GM19397 (cell line): Measurements from ENCODE around the gene SERTAD1.
"Not testable (repeated sequence)": the region's sequence is repeated elsewhere in the genome, so short reads cannot be mapped to it uniquely, and the experiment has no call there.

ENCODE experiments used
- ATAC-seq: cut with Tn5 transposase; IDR thresholded peaks from one replicate; pipeline ENCODE4 v1.9.1; 2021; ENCODE audit warnings: mild to moderate bottlenecking, moderate library complexity; ENCODE audit not compliant: unreplicated experiment

The SERTAD1 gene, protein sequence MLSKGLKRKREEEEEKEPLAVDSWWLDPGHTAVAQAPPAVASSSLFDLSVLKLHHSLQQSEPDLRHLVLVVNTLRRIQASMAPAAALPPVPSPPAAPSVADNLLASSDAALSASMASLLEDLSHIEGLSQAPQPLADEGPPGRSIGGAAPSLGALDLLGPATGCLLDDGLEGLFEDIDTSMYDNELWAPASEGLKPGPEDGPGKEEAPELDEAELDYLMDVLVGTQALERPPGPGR

GRCh38 chr19:40425450-40426287 is at the start of gene SERTAD1:
Gene SERTAD1 (minus strand): TSS chr19:40425992. CDS start chr19:40423546, 2,446 bp downstream.
- peak; percentile 81 for ATAC-seq

DNA sequence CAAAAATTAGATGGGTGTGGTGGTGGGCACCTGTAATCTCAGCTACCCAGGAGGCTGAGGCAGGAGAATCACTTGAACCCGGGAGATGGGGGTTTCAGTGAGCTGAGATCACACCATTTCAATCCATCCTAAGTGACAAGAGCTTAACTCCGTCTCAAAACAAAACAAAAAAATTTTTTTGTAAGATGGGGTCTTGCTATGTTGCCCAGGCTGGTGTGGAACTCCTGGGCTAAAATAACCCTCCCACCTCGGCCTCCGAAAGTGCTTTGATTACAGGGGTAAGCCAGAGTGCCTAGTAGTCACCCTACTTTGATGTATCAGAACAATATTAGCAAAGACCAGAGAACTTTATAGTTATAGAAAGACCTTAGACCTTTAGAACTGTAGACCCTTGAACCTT is 48.9 kb upstream of the SERTAD1 start:
- no peak for ATAC-seq

- ATAC-seq, result no peak
Measured at GRCh38 chr19:40472516-40472915, 46.7 kb upstream of the SERTAD1 start.

GRCh38 chr19:40471111-40471510 is 45.3 kb upstream of the SERTAD1 start:
- no peak for ATAC-seq

DNA sequence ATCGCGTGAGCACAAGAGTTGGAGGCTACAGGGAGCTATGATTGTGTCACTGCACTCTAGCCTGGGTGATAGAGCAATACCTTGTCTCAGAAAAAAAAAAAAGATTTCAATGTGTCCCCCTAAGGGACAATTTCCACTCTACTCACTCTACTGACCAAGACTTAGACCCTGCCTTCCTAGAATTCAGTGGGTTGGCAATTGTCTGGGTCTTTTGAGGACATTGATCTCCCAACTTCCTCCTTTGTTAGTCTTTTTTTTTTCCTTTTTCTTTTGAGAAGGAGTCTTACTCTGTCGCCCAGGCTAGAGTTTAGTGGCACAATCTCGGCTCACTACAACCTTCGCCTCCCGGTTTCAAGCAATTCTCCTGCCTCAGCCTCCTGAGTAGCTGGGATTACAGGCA is 43.2 kb upstream of the SERTAD1 start:
- ATAC-seq, result no peak

GRCh38 chr19:40466985-40467734 is 41.4 kb upstream of the SERTAD1 start, which contains the start of gene SPTBN4:
Gene SPTBN4 (plus strand): TSS chr19:40467001. CDS start chr19:40472622, 5,621 bp downstream.
- no peak for ATAC-seq

- ATAC-seq, result no peak
Measured at GRCh38 chr19:40466219-40466984, 40.6 kb upstream of the SERTAD1 start.

GRCh38 chr19:40465557-40466218 is 39.9 kb upstream of the SERTAD1 start, which contains the start of gene BLVRB:
Gene BLVRB (minus strand): TSS chr19:40465745. CDS start chr19:40465688, 57 bp downstream.
- peak; percentile 90 for ATAC-seq

DNA sequence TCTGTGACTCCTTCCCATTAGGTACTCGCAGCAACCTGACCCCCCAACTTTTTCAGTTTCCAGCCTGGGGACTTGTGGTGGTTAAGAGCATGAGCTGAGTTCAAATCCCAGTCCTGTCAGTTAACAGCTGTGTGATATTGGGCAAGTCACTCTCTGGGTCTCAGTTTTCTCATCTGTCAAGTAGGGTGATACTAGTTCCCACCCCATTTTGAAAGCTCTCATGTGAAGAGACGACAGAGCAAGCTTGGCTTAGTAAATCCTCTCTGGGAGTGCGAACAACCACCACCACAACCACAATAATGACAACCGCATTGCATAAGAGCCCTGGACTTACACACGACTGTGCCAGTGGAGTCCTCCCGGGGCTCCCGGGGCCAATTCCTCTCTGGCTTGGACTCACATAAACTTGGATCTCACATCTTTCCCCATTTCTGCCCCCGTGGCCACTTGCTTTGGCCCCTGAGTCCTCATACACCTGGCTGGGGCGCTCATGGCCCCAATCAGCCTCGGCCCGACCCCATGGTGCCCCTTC is 39.3 kb upstream of the SERTAD1 start:
- ATAC-seq, result no peak

DNA sequence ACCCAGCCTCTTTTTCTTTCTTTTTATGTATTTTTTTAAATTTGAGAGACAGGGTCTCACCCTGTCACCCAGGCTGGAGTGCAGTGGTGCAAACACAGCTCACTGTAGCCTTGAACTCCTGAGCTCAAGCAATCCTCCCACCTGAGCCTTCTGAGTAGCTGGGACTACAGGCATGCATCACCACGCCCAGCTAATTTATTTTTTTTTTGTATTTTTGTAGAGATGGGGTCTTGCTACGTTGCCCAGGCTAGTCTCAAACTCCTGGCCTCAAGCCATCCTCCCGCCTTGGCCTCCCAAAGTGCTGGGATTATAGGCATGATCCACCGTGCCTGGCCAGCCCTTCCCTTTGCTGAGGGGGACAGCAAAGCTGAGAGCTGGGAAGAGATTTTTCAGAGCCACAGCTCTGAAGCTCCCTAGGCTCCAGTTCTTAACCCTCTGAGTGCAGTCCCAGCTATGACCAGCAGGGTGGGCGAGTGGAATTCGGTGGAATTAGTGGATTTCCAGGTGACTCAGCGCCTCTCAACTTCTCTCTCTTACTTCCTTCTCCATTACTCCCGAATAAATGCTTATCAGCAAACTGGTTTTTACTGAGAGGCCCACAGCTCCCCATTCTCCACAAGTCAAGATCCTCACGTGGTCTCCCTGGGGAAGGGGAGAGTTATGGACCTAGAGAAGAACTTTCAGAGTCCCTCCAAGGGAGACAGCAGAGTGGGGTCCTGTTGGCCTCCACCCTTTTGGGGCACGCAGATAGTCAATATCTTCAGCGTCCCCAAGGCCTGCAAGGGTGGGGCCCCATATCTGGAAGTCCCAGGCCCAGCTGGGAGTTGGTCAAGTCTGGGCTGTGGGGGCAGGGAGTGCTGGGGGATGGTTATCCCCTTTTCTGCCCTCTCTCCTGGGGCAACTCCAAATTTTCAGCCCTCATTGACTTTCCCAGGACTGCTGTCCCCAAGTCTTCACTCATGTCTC is 38.5 kb upstream of the SERTAD1 start:
- ATAC-seq, result no peak

GRCh38 chr19:40463587-40464037 is 37.8 kb upstream of the SERTAD1 start:
- ATAC-seq, result not testable (repeated sequence)

DNA sequence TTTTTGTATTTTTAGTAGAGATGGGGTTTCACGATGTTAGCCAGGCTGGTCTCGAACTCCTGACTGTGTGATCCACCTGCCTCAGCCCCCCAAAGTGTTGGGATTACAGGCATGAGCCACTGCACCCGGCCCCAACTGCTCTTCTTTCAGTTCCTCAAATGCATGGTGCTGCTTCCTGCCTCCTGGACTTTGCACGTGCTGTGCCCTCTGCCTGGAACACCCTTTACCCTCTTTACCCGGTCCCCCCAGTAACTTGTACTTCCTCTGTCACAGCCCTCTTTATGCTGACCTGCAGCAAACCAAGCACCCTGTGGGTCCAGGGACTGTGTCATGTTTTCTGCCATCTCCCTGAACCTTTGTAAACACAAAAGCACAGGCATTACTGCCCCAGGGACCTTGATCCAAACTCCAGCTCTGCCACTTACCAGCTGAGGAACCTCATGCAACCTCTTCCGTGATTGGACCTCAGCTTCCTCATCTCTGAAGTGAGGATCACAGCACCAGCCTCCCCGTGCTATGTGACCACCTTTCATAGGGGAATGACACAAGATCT is 36.0 kb upstream of the SERTAD1 start:
- ATAC-seq, result no peak

DNA sequence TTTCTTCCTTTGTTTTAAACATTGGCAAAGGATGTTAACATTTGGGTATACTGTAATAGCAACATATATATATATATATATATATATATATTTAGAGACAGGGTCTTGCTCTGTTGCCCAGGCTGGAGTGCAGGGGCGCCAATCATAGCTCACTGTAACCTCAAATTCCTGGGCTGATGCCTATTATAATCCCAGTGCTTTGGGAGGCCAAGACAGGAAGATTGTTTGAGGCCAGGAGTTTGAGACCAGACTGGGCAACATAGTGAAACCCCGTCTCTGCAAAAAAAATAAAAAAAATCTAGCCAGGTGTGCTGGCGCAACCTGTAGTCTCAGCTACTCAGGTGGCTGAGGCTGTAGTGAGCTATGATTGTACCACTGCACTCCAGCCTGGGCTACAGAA is 34.4 kb upstream of the SERTAD1 start:
- no peak for ATAC-seq

DNA sequence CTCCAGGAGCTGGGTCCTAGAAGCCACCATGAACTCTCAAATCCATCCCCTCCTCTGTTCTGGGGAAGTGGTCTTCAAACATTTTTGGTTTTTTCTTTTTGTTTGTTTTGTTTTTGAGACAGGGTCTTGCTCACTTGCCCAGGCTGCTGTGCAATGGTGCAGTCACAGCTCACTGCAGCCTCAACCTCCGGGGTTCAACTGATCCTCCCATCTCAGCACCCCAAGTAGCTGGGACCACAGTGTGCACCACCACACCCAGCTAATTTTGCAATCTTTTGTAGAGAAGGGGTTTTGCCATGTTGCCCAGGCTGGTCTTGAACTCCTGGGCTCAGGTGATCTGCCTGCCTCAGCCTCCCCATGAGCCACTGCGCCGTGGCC is 32.8 kb upstream of the SERTAD1 start:
- ATAC-seq, result no peak

DNA sequence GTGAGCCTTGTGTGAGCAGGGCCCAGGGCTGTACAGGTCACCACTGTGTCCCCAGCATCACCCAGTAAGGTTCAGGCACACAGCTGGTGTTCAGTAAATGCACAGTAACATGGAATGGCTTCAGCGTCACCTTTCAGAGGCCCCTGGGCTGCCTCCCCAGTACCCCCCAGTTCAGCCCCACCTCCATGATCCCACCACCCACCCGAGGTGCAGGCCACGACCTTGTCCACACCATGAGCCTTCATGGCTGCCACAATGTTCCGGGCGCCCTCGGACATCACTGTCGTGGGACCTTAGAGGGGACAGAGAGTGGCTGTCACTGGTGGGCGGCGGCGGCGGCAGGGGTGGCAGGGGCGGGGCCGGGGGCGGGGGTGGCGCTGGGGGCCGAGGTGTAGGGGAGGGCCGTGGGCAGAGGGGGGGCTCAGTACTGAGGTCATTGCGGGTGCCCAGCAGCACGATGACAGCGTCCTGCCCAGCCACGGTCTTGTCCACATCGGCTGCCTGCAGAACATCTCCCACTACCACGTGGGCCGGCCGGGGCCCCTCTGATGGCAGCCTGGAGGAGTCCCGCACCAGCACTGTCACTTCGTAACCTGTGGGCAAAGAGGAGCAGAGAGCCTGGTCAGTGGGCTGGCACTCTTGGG is 32.3 kb upstream of the SERTAD1 start:
- ATAC-seq, result no peak

- no peak for ATAC-seq
Measured at GRCh38 chr19:40457048-40457447, 31.3 kb upstream of the SERTAD1 start.

- not testable (repeated sequence) for ATAC-seq
Measured at GRCh38 chr19:40453943-40454342, 28.2 kb upstream of the SERTAD1 start.
